ENCODE results near the gene RAB26.
A peak's percentile ranks its signal among the peaks of the same experiment; 100 is the strongest.

RAB26 gene

GRCh38 chr16:2178321-2179106, 30.1 kb downstream of the RAB26 start:
- no peak for DNase-seq (ENCODE audit: low spot score)

GRCh38 chr16:2179107-2179501, 30.7 kb downstream of the RAB26 start:
- DNase-seq (ENCODE audit: low spot score) = no peak

- no peak for DNase-seq (ENCODE audit: low spot score)
Measured at GRCh38 chr16:2179576-2179975, 31.2 kb downstream of the RAB26 start.

- no peak for DNase-seq (ENCODE audit: low spot score)
Measured at GRCh38 chr16:2180461-2180860, 32.0 kb downstream of the RAB26 start.

GRCh38 chr16:2180962-2181923, 32.8 kb downstream of the RAB26 start:
- no peak for DNase-seq (ENCODE audit: low spot score)

GRCh38 chr16:2181952-2182351, 33.5 kb downstream of the RAB26 start:
- no peak for DNase-seq (ENCODE audit: low spot score)

GRCh38 chr16:2183671-2184070, 35.2 kb downstream of the RAB26 start:
- DNase-seq (ENCODE audit: low spot score) = no peak

GRCh38 chr16:2184346-2184745, 35.9 kb downstream of the RAB26 start:
- DNase-seq (ENCODE audit: low spot score) = no peak

- no peak for DNase-seq (ENCODE audit: low spot score)
Measured at GRCh38 chr16:2184962-2185361, 36.5 kb downstream of the RAB26 start.

- DNase-seq (ENCODE audit: low spot score) = no peak
Measured at GRCh38 chr16:2186064-2186463, 37.6 kb downstream of the RAB26 start.

- DNase-seq (ENCODE audit: low spot score) = no peak
Measured at GRCh38 chr16:2186505-2186904, 38.1 kb downstream of the RAB26 start.

GRCh38 chr16:2187212-2187611, 38.8 kb downstream of the RAB26 start:
- DNase-seq (ENCODE audit: low spot score) = no peak

- DNase-seq (ENCODE audit: low spot score) = no peak
Measured at GRCh38 chr16:2188395-2188794, 40.0 kb downstream of the RAB26 start.

GRCh38 chr16:2189252-2189893, 40.9 kb downstream of the RAB26 start:
- no peak for DNase-seq (ENCODE audit: low spot score)

- DNase-seq (ENCODE audit: low spot score) = no peak
Measured at GRCh38 chr16:2190002-2190658, 41.7 kb downstream of the RAB26 start.

- peak; percentile 41 for DNase-seq (ENCODE audit: low spot score)
Measured at GRCh38 chr16:2190659-2191445, 42.4 kb downstream of the RAB26 start.

GRCh38 chr16:2191446-2191706, 43.0 kb downstream of the RAB26 start:
- DNase-seq (ENCODE audit: low spot score) = no peak

- DNase-seq (ENCODE audit: low spot score) = no peak
Measured at GRCh38 chr16:2194166-2194834, 45.9 kb downstream of the RAB26 start.

- no peak for DNase-seq (ENCODE audit: low spot score)
Measured at GRCh38 chr16:2194852-2195321, 46.5 kb downstream of the RAB26 start.

GRCh38 chr16:2195322-2196161, 47.1 kb downstream of the RAB26 start:
- DNase-seq (ENCODE audit: low spot score) = no peak

Measured in globus pallidus (tissue), 1 donor.